ENCODE results near the gene IL17RB. TPM values are rescaled to one million over a fixed set of nuclear protein-coding genes. Genes with fewer than 3 reads are reported as not detected.

The IL17RB gene
- polyA plus RNA-seq, 1 donor (not counting 4 experiments of a cell fraction or from before 2014, with no cell fraction given), result not detected

DNA sequence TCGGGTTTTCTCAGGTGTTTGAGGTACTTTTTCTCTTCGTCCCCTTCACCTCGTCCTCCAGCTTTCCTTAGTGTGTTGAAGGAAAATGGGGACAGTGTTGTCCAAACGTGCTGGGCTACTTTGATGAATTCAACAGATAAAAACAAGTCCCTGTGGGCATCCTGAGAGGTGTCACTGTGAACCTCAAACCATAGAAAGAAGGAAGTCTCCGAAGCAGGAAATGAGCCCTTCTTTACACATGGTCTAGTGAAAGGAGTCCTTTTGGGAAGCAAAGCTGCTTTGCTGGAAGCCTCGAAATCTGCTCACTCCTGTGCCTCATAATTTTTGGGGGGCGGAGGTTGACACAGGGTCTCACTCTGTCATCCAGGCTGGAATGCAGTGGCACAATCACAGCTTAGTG is 10.6 kb downstream of the IL17RB start:
- peaks cover 0 to 1% of the 10 kb centered on the region in 2 experiments for H3K36me3 ChIP-seq (ENCODE audit: control insufficient read depth in 2 of 2, extremely low read depth in 1 of 2, insufficient read depth in 2 of 2, low read length in 2 of 2)
- DNase-seq (ENCODE audit: low read depth, low spot score) (no peak), FAIRE-seq (no peak)
- no peak overlapping the region for H3K4me3 ChIP-seq (ENCODE audit: control insufficient read depth in 2 of 3, extremely low read depth in 1 of 3, insufficient read depth in 2 of 3, low read depth in 1 of 3, low read length in 3 of 3)
- no peak overlapping the region for H2AFZ ChIP-seq (ENCODE audit: control insufficient read depth, low read length)
- dilution Hi-C loops (cut with MboI; ENCODE audit: extremely low pct_ligation_motif_present, low sequenced_read_pairs), result no loop called here
- H3K4me2 ChIP-seq (ENCODE audit: control insufficient read depth, extremely low read depth, insufficient read depth, low read depth, low read length), result no peak overlapping the region
- no peak overlapping the region for H3K27ac ChIP-seq (ENCODE audit: control insufficient read depth, insufficient read depth, low read length)
- no peaks in the 10 kb centered on the region for H4K20me1 ChIP-seq (ENCODE audit: control insufficient read depth, extremely low read depth, insufficient read depth, low read length)
- TF ChIP-seq, protein P1, sequence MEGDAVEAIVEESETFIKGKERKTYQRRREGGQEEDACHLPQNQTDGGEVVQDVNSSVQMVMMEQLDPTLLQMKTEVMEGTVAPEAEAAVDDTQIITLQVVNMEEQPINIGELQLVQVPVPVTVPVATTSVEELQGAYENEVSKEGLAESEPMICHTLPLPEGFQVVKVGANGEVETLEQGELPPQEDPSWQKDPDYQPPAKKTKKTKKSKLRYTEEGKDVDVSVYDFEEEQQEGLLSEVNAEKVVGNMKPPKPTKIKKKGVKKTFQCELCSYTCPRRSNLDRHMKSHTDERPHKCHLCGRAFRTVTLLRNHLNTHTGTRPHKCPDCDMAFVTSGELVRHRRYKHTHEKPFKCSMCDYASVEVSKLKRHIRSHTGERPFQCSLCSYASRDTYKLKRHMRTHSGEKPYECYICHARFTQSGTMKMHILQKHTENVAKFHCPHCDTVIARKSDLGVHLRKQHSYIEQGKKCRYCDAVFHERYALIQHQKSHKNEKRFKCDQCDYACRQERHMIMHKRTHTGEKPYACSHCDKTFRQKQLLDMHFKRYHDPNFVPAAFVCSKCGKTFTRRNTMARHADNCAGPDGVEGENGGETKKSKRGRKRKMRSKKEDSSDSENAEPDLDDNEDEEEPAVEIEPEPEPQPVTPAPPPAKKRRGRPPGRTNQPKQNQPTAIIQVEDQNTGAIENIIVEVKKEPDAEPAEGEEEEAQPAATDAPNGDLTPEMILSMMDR (optimal IDR thresholded peaks at IDR 0.05 in 1 of 3, IDR thresholded peaks at IDR 0.05 in 1 of 3, conservative IDR thresholded peaks at IDR 0.05 in 1 of 3; ENCODE audit: extremely low read depth in 1 of 3, insufficient read depth in 2 of 3, low read length in 3 of 3), result no peak
- TF ChIP-seq EZH2 (IDR thresholded peaks at IDR 0.05; ENCODE audit: low read length), result no peak
- no peaks in the 10 kb centered on the region for H3K9me1 ChIP-seq (ENCODE audit: control insufficient read depth, extremely low read depth, insufficient read depth, low read length)
- no peaks in the 10 kb centered on the region for H3K4me1 ChIP-seq (ENCODE audit: control insufficient read depth, extremely low read depth, insufficient read depth, low read length)
- no peaks in the 10 kb centered on the region for H3K79me2 ChIP-seq (ENCODE audit: control insufficient read depth, insufficient read depth, low read length)
- no peaks in the 10 kb centered on the region for H3K27me3 ChIP-seq (ENCODE audit: control insufficient read depth, extremely low read depth, insufficient read depth, low read length)
- H3K9ac ChIP-seq (ENCODE audit: control insufficient read depth, extremely low read depth, insufficient read depth, low read length), result no peak overlapping the region
- no peaks in the 10 kb centered on the region for H3K9me3 ChIP-seq (ENCODE audit: control insufficient read depth, low read depth, low read length)

DNA sequence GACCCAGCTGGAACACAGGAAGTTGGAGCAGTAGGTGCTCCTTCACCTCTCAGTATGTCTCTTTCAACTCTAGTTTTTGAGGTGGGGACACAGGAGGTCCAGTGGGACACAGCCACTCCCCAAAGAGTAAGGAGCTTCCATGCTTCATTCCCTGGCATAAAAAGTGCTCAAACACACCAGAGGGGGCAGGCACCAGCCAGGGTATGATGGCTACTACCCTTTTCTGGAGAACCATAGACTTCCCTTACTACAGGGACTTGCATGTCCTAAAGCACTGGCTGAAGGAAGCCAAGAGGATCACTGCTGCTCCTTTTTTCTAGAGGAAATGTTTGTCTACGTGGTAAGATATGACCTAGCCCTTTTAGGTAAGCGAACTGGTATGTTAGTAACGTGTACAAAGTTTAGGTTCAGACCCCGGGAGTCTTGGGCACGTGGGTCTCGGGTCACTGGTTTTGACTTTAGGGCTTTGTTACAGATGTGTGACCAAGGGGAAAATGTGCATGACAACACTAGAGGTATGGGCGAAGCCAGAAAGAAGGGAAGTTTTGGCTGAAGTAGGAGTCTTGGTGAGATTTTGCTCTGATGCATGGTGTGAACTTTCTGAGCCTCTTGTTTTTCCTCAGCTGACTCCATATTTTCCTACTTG is 11.9 kb downstream of the IL17RB start:
- no peaks in the 10 kb centered on the region for H3K27me3 ChIP-seq (ENCODE audit: control insufficient read depth, extremely low read depth, insufficient read depth, low read length)
- no peaks in the 10 kb centered on the region for H4K20me1 ChIP-seq (ENCODE audit: control insufficient read depth, extremely low read depth, insufficient read depth, low read length)
- no peak for FAIRE-seq
- no peaks in the 10 kb centered on the region for H3K4me1 ChIP-seq (ENCODE audit: control insufficient read depth, extremely low read depth, insufficient read depth, low read length)
- H3K36me3 ChIP-seq (ENCODE audit: control insufficient read depth in 2 of 2, extremely low read depth in 1 of 2, insufficient read depth in 2 of 2, low read length in 2 of 2), result peaks cover 0 to 1% of the 10 kb centered on the region in 2 experiments
- no peak overlapping the region for H2AFZ ChIP-seq (ENCODE audit: control insufficient read depth, low read length)
- no peak overlapping the region for H3K27ac ChIP-seq (ENCODE audit: control insufficient read depth, insufficient read depth, low read length)
- no peak overlapping the region for H3K9ac ChIP-seq (ENCODE audit: control insufficient read depth, extremely low read depth, insufficient read depth, low read length)
- H3K4me3 ChIP-seq (ENCODE audit: control insufficient read depth in 2 of 3, extremely low read depth in 1 of 3, insufficient read depth in 2 of 3, low read depth in 1 of 3, low read length in 3 of 3), result no peak overlapping the region
- no peaks in the 10 kb centered on the region for H3K79me2 ChIP-seq (ENCODE audit: control insufficient read depth, insufficient read depth, low read length)
- H3K9me1 ChIP-seq (ENCODE audit: control insufficient read depth, extremely low read depth, insufficient read depth, low read length), result no peaks in the 10 kb centered on the region
- H3K4me2 ChIP-seq (ENCODE audit: control insufficient read depth, extremely low read depth, insufficient read depth, low read depth, low read length), result no peak overlapping the region
- dilution Hi-C loops (cut with MboI; ENCODE audit: extremely low pct_ligation_motif_present, low sequenced_read_pairs), result no loop called here
- TF ChIP-seq, protein P1 (optimal IDR thresholded peaks at IDR 0.05 in 1 of 3, IDR thresholded peaks at IDR 0.05 in 1 of 3, conservative IDR thresholded peaks at IDR 0.05 in 1 of 3; ENCODE audit: extremely low read depth in 1 of 3, insufficient read depth in 2 of 3, low read length in 3 of 3), result no peak
- no peak for TF ChIP-seq EZH2 (IDR thresholded peaks at IDR 0.05; ENCODE audit: low read length)
- DNase-seq (ENCODE audit: low read depth, low spot score), result no peak
- no peaks in the 10 kb centered on the region for H3K9me3 ChIP-seq (ENCODE audit: control insufficient read depth, low read depth, low read length)
